Stimulated activated effector memory CD8-positive, alpha-beta T cell treated with anti-CD3 and anti-CD28 coated beads, Interleukin-12 subunit alpha, Interleukin-12 subunit beta, amount 100 ng/mL, for 72 hours (primary cell): ENCODE results near the gene PAGE2B.
A peak's percentile ranks its signal among the peaks of the same experiment; 100 is the strongest.
"Not testable (repeated sequence)": the region's sequence is repeated elsewhere in the genome, so short reads cannot be mapped to it uniquely, and the experiment has no call there.

Experiments used
- ATAC-seq: fragments of 150-1000 bp; cut with Tn5 transposase; 2 replicates; pipeline ENCODE4 v1.10.0; 2021
- DNase-seq, 2 donors: peaks; one replicate each; pipeline ENCODE4 v3.0.0; 2021 to 2022; ENCODE audit warnings: low spot score in 2 of 2
- H3K27ac Mint-ChIP-seq: one replicate; pipeline ENCODE4 v1.8.0; 2022; ENCODE audit warnings: mild to moderate bottlenecking, mixed read lengths
- H3K36me3 Mint-ChIP-seq: one replicate; pipeline ENCODE4 v1.8.0; 2022; ENCODE audit warnings: mild to moderate bottlenecking, mixed read lengths
- H3K4me1 Mint-ChIP-seq: one replicate; pipeline ENCODE4 v1.8.0; 2022; ENCODE audit warnings: mixed read lengths
- H3K4me3 Mint-ChIP-seq: one replicate; pipeline ENCODE4 v1.8.0; 2022; ENCODE audit warnings: mild to moderate bottlenecking, mixed read lengths
- H3K9me3 Mint-ChIP-seq: one replicate; pipeline ENCODE4 v1.8.0; 2022; ENCODE audit warnings: mixed read lengths

PAGE2B gene

GRCh38 chrX:55088795-55089489, 14.1 kb downstream of the PAGE2B start, which contains the start of gene PAGE2:
Gene PAGE2, plus strand, starts transcription at chrX:55089018. Its CDS starts 1,003 bp downstream, at chrX:55090021.
- Mint-ChIP-seq H3K4me3 (no peak within 1 kb of the TSS), H3K27ac (no peak within 1 kb of the TSS), H3K36me3 (no peaks in the 10 kb centered on the region), H3K9me3 (no peaks in the 10 kb centered on the region), H3K4me1 (no peaks in the 10 kb centered on the region)
- ATAC-seq: no peak
- DNase-seq: no peak

GRCh38 chrX:55098691-55099090, 23.9 kb downstream of the PAGE2B start:
- no peaks in the 10 kb centered on the region for H3K4me1 Mint-ChIP-seq
- ATAC-seq (no peak), DNase-seq (no peak)
- H3K4me3 Mint-ChIP-seq: no peak overlapping the region
- H3K9me3 Mint-ChIP-seq: no peaks in the 10 kb centered on the region
- no peak overlapping the region for H3K27ac Mint-ChIP-seq
- no peaks in the 10 kb centered on the region for H3K36me3 Mint-ChIP-seq

GRCh38 chrX:55099162-55099561, 24.3 kb downstream of the PAGE2B start:
- Mint-ChIP-seq H3K9me3 (no peaks in the 10 kb centered on the region), H3K4me3 (no peak overlapping the region), H3K27ac (no peak overlapping the region), H3K4me1 (no peaks in the 10 kb centered on the region), H3K36me3 (no peaks in the 10 kb centered on the region)
- ATAC-seq (no peak), DNase-seq (no peak)

GRCh38 chrX:55102754-55103153, 27.9 kb downstream of the PAGE2B start:
- no peak for ATAC-seq
- H3K9me3 Mint-ChIP-seq: no peaks in the 10 kb centered on the region
- H3K27ac Mint-ChIP-seq: no peak overlapping the region
- no peak for DNase-seq
- H3K4me3 Mint-ChIP-seq: no peak overlapping the region
- H3K4me1 Mint-ChIP-seq: no peaks in the 10 kb centered on the region
- H3K36me3 Mint-ChIP-seq: no peaks in the 10 kb centered on the region

GRCh38 chrX:55107262-55107661, 32.4 kb downstream of the PAGE2B start:
- Mint-ChIP-seq H3K27ac (no peak overlapping the region), H3K4me3 (no peak overlapping the region), H3K9me3 (no peaks in the 10 kb centered on the region), H3K36me3 (no peaks in the 10 kb centered on the region), H3K4me1 (no peaks in the 10 kb centered on the region)
- ATAC-seq (no peak), DNase-seq (no peak)

GRCh38 chrX:55107911-55108310, 33.1 kb downstream of the PAGE2B start:
- Mint-ChIP-seq H3K36me3 (no peaks in the 10 kb centered on the region), H3K27ac (no peak overlapping the region), H3K4me3 (no peak overlapping the region), H3K9me3 (no peaks in the 10 kb centered on the region), H3K4me1 (no peaks in the 10 kb centered on the region)
- DNase-seq: no peak
- ATAC-seq: no peak

- DNase-seq (no peak), ATAC-seq (no peak)
- Mint-ChIP-seq H3K4me1 (no peaks in the 10 kb centered on the region), H3K36me3 (no peaks in the 10 kb centered on the region), H3K4me3 (no peak overlapping the region), H3K27ac (no peak overlapping the region), H3K9me3 (no peaks in the 10 kb centered on the region)
Observed at GRCh38 chrX:55109306-55109705, 34.5 kb downstream of the PAGE2B start.

GRCh38 chrX:55111578-55112254, 36.9 kb downstream of the PAGE2B start:
- no peak overlapping the region for H3K27ac Mint-ChIP-seq
- H3K4me1 Mint-ChIP-seq: no peaks in the 10 kb centered on the region
- ATAC-seq (no peak), DNase-seq (no peak)
- no peak overlapping the region for H3K4me3 Mint-ChIP-seq
- H3K9me3 Mint-ChIP-seq: no peaks in the 10 kb centered on the region
- no peaks in the 10 kb centered on the region for H3K36me3 Mint-ChIP-seq

GRCh38 chrX:55116589-55116988, 41.8 kb downstream of the PAGE2B start:
- DNase-seq, H3K9me3 Mint-ChIP-seq, H3K27ac Mint-ChIP-seq, H3K36me3 Mint-ChIP-seq, ATAC-seq, H3K4me3 Mint-ChIP-seq: not testable (repeated sequence)
- peaks cover 22% of the 10 kb centered on the region for H3K4me1 Mint-ChIP-seq

GRCh38 chrX:55118574-55118973, 43.7 kb downstream of the PAGE2B start:
- H3K36me3 Mint-ChIP-seq: no peaks in the 10 kb centered on the region
- peaks cover 22% of the 10 kb centered on the region for H3K4me1 Mint-ChIP-seq
- H3K9me3 Mint-ChIP-seq: no peaks in the 10 kb centered on the region
- H3K4me3 Mint-ChIP-seq: no peak overlapping the region
- H3K27ac Mint-ChIP-seq: no peak overlapping the region
- ATAC-seq: no peak
- no peak for DNase-seq

- Mint-ChIP-seq H3K36me3 (no peaks in the 10 kb centered on the region), H3K4me3 (no peak overlapping the region), H3K27ac (peak overlapping the region; percentile 48), H3K4me1 (peaks cover 22% of the 10 kb centered on the region), H3K9me3 (no peaks in the 10 kb centered on the region)
- DNase-seq: no peak
- no peak for ATAC-seq
Observed at GRCh38 chrX:55119271-55119670, 44.4 kb downstream of the PAGE2B start.

- no peak overlapping the region for H3K4me3 Mint-ChIP-seq
- ATAC-seq: no peak
Observed at GRCh38 chrX:55119712-55120111, 44.9 kb downstream of the PAGE2B start.

GRCh38 chrX:55120761-55121358, 46.0 kb downstream of the PAGE2B start:
- no peak for ATAC-seq
- Mint-ChIP-seq H3K4me3 (no peak overlapping the region), H3K27ac (no peak overlapping the region), H3K9me3 (no peaks in the 10 kb centered on the region), H3K36me3 (no peaks in the 10 kb centered on the region), H3K4me1 (peaks cover 22% of the 10 kb centered on the region)
- no peak for DNase-seq

More at GRCh38 chrX:55119712-55120111, 44.9 kb downstream of the PAGE2B start:
- peak overlapping the region; percentile 48 for H3K27ac Mint-ChIP-seq
- no peaks in the 10 kb centered on the region for H3K9me3 Mint-ChIP-seq
- no peak for DNase-seq
- H3K4me1 Mint-ChIP-seq: peaks cover 22% of the 10 kb centered on the region
- H3K36me3 Mint-ChIP-seq: no peaks in the 10 kb centered on the region

- Mint-ChIP-seq H3K4me3 (no peak overlapping the region), H3K27ac (no peak overlapping the region), H3K9me3 (no peaks in the 10 kb centered on the region), H3K36me3 (no peaks in the 10 kb centered on the region), H3K4me1 (peaks cover 16% of the 10 kb centered on the region)
- no peak for ATAC-seq
- no peak for DNase-seq
Observed at GRCh38 chrX:55123900-55124299, 49.1 kb downstream of the PAGE2B start.

- Mint-ChIP-seq H3K9me3 (no peaks in the 10 kb centered on the region), H3K4me3 (no peak overlapping the region), H3K4me1 (no peaks in the 10 kb centered on the region), H3K36me3 (no peaks in the 10 kb centered on the region), H3K27ac (no peak overlapping the region)
- ATAC-seq (no peak), DNase-seq (no peak)
Observed at GRCh38 chrX:55127692-55128091, 52.9 kb downstream of the PAGE2B start.
